Endodermal cell (in vitro differentiated cells): ENCODE measurements around the gene TDP1. TPM values are rescaled to one million over a fixed set of nuclear protein-coding genes. Genes with fewer than 3 reads are reported as not detected.

ENCODE experiments used
- DNase-seq: peaks from one replicate; pipeline ENCODE4 v3.0.0-alpha.2; 2017
- H3K27ac ChIP-seq: 2 replicates; pipeline ENCODE4 v1.5.1; 2013; ENCODE audit warnings: mild to moderate bottlenecking, low read depth, low read length, moderate library complexity
- H3K27me3 ChIP-seq: 2 replicates; pipeline ENCODE4 v1.6.1; 2013; ENCODE audit warnings: mild to moderate bottlenecking, low read length, moderate library complexity; ENCODE audit not compliant: insufficient read depth, control insufficient read depth, poor library complexity, severe bottlenecking
- H3K36me3 ChIP-seq: 2 replicates; pipeline ENCODE4 v1.7.0; 2013; ENCODE audit warnings: mild to moderate bottlenecking, low read length, moderate library complexity; ENCODE audit not compliant: control insufficient read depth, insufficient read depth
- H3K4me1 ChIP-seq: one replicate; pipeline ENCODE4 v1.7.0; 2013; ENCODE audit warnings: low read length; ENCODE audit not compliant: control insufficient read depth, insufficient read depth
- H3K4me3 ChIP-seq: 2 replicates; pipeline ENCODE4 v1.5.1; 2013; ENCODE audit warnings: mild to moderate bottlenecking, low read length, moderate library complexity
- H3K9ac ChIP-seq: 2 replicates; pipeline ENCODE4 v1.6.1; 2013; ENCODE audit warnings: mild to moderate bottlenecking, low read length, moderate library complexity; ENCODE audit not compliant: poor library complexity, severe bottlenecking; ENCODE audit errors: extremely low read depth
- H3K9me3 ChIP-seq: 2 replicates; pipeline ENCODE4 v1.6.1; 2013; ENCODE audit warnings: mild to moderate bottlenecking, low read length, moderate library complexity; ENCODE audit not compliant: control insufficient read depth
- H3K27ac Mint-ChIP-seq: 2 replicates; pipeline ENCODE4 v1.8.0; 2020; ENCODE audit warnings: mixed read lengths
- H3K27me3 Mint-ChIP-seq: 2 replicates; pipeline ENCODE4 v1.8.0; 2021; ENCODE audit warnings: mild to moderate bottlenecking, mixed read lengths; ENCODE audit not compliant: insufficient read depth
- H3K36me3 Mint-ChIP-seq: 2 replicates; pipeline ENCODE4 v1.8.0; 2020; ENCODE audit warnings: low read depth, mixed read lengths
- H3K4me1 Mint-ChIP-seq: 2 replicates; pipeline ENCODE4 v1.8.0; 2020; ENCODE audit warnings: mixed read lengths
- H3K4me3 Mint-ChIP-seq: 2 replicates; pipeline ENCODE4 v1.8.0; 2020; ENCODE audit warnings: mild to moderate bottlenecking, moderate library complexity, mixed read lengths
- H3K9me3 Mint-ChIP-seq: 2 replicates; pipeline ENCODE4 v1.8.0; 2020; ENCODE audit warnings: mild to moderate bottlenecking, mixed read lengths
- WGBS, 2 experiments: methylation state at CpG; one replicate each; pipeline versions ENCODE4 v1.1.5 to v1.1.7; 2013; ENCODE audit warnings: missing lambda C conversion rate in 2 of 2, mixed read lengths in 1 of 2; ENCODE audit not compliant: insufficient coverage in 1 of 2, insufficient read length in 1 of 2; 5-methylcytosine and 5-hydroxymethylcytosine counted together
- total RNA-seq, 2 donors: library from RNA; stranded (reverse); fragmentation: NEBNext Ultra II Directional in 1 of 2; extraction: Animal tissue kit (Norgen Biotek cat#: 25700) in 1 of 2; gene quantifications; 2 replicates in 1 of 2; 3 replicates in 1 of 2; pipeline ENCODE4 v1.2.1, GENCODE V29; 2021
- TF ChIP-seq, protein P1 (sequence below): fragments of 200-600 bp; sonication (generic); conservative IDR thresholded peaks from 2 replicates; pipeline ENCODE4 v1.5.0; 2021; ENCODE audit warnings: antibody characterized with exemption, mild to moderate bottlenecking

The TDP1 gene
- total RNA-seq, 2 donors from 2014 or later, result 51.4 to 69.2 TPM

DNA sequence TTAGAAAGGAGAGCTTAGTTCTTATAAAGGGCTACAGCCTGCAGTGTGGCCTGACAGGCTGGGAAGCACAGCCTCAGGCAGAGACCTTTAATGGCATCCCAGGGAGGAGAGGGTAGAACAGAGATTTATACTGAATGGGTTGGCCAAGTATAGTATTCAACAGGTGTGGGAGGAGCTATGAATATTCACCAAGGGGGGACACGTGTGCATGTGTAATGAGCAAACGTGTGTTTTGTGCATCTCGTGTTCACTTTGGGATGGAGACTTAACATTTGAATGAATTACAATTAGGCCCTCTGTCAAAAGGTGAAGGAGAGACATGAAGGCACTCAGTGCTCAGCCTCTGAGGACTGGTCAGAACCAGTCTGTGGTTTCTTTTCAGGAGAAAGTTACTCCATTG is 5.2 kb downstream of the TDP1 start:
- TF ChIP-seq, protein P1, sequence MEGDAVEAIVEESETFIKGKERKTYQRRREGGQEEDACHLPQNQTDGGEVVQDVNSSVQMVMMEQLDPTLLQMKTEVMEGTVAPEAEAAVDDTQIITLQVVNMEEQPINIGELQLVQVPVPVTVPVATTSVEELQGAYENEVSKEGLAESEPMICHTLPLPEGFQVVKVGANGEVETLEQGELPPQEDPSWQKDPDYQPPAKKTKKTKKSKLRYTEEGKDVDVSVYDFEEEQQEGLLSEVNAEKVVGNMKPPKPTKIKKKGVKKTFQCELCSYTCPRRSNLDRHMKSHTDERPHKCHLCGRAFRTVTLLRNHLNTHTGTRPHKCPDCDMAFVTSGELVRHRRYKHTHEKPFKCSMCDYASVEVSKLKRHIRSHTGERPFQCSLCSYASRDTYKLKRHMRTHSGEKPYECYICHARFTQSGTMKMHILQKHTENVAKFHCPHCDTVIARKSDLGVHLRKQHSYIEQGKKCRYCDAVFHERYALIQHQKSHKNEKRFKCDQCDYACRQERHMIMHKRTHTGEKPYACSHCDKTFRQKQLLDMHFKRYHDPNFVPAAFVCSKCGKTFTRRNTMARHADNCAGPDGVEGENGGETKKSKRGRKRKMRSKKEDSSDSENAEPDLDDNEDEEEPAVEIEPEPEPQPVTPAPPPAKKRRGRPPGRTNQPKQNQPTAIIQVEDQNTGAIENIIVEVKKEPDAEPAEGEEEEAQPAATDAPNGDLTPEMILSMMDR, result no peak
- WGBS, 2 experiments, result 79 to 82% methylated on average over 2 to 3 of the region's 3 CpGs
- H3K9ac ChIP-seq, result no peak overlapping the region
- H3K27me3 ChIP-seq, result no peaks in the 10 kb centered on the region
- H3K4me3 ChIP-seq, result no peak overlapping the region
- no peaks in the 10 kb centered on the region for H3K27me3 Mint-ChIP-seq
- peaks cover 15% of the 10 kb centered on the region for H3K9me3 ChIP-seq
- no peak overlapping the region for H3K4me3 Mint-ChIP-seq
- no peaks in the 10 kb centered on the region for H3K9me3 Mint-ChIP-seq
- peaks cover 35% of the 10 kb centered on the region for H3K4me1 Mint-ChIP-seq
- H3K36me3 ChIP-seq, result peaks cover 61% of the 10 kb centered on the region
- H3K27ac ChIP-seq, result no peak overlapping the region
- no peak overlapping the region for H3K27ac Mint-ChIP-seq
- H3K36me3 Mint-ChIP-seq, result peaks cover 46% of the 10 kb centered on the region
- peak; percentile 46 for DNase-seq
- peaks cover 8% of the 10 kb centered on the region for H3K4me1 ChIP-seq

DNA sequence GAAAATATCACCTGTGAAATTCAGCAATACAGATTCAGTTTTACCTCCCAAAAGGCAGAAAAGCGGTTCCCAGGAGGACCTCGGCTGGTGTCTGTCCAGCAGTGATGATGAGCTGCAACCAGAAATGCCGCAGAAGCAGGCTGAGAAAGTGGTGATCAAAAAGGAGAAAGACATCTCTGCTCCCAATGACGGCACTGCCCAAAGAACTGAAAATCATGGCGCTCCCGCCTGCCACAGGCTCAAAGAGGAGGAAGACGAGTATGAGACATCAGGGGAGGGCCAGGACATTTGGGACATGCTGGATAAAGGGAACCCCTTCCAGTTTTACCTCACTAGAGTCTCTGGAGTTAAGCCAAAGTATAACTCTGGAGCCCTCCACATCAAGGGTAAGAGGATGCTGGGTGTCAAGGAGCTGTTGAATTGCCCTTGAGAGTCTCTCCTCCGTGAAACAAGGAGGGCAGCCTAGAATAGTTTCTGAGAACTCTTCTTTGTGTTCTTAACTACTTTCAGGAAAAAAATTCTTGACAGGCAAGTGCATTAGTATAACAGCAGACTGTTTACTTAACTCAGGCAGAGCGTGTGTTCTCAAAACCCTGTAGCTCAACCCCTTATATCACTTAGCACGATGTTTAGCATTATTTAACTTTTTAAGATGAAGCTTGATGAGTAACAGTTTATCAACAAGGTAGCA is 7.7 kb downstream of the TDP1 start:
- no peak for DNase-seq
- no peak overlapping the region for H3K4me3 ChIP-seq
- Mint-ChIP-seq H3K27me3 (no peaks in the 10 kb centered on the region), H3K9me3 (no peaks in the 10 kb centered on the region), H3K4me3 (no peak overlapping the region), H3K27ac (no peak overlapping the region), H3K36me3 (peaks cover 51% of the 10 kb centered on the region), H3K4me1 (peaks cover 19% of the 10 kb centered on the region)
- 93 to 100% methylated on average over 7 to 10 of the region's 10 CpGs for WGBS, 2 experiments
- no peaks in the 10 kb centered on the region for H3K27me3 ChIP-seq
- H3K4me1 ChIP-seq, result peaks cover 8% of the 10 kb centered on the region
- peaks cover 2% of the 10 kb centered on the region for H3K9me3 ChIP-seq
- H3K27ac ChIP-seq, result no peak overlapping the region
- TF ChIP-seq, protein P1, result no peak
- H3K36me3 ChIP-seq, result peaks cover 73% of the 10 kb centered on the region
- H3K9ac ChIP-seq, result no peak overlapping the region

DNA sequence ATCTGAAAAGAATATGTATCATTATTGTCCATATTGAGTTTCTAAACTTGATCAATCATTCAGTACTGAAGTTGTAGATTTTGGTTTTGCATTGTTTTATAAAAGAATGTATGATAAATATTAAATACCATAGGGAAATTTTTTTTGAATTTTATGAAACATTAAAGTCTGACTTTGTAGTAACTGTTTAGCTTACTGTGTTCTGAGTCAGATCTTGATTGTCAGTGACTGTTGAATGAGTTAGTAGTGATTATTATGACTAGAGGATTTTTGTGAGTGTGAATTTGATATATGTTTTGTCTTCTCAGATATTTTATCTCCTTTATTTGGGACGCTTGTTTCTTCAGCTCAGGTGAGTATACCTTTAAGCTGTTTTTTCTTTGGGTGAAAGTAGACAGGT is 10.1 kb downstream of the TDP1 start:
- WGBS, 2 experiments, result 100% methylated on average over 1 of the region's 1 CpG; no CpG with 5 or more reads in 1 of the 2 experiments
- Mint-ChIP-seq H3K4me1 (peaks cover 8% of the 10 kb centered on the region), H3K4me3 (no peak overlapping the region), H3K9me3 (no peaks in the 10 kb centered on the region), H3K36me3 (peaks cover 62% of the 10 kb centered on the region), H3K27me3 (no peaks in the 10 kb centered on the region), H3K27ac (peak overlapping the region; percentile 8)
- TF ChIP-seq, protein P1, result no peak
- H3K9me3 ChIP-seq, result no peaks in the 10 kb centered on the region
- no peak overlapping the region for H3K9ac ChIP-seq
- no peak overlapping the region for H3K27ac ChIP-seq
- no peak overlapping the region for H3K4me3 ChIP-seq
- H3K27me3 ChIP-seq, result no peaks in the 10 kb centered on the region
- peaks cover 76% of the 10 kb centered on the region for H3K36me3 ChIP-seq
- no peak for DNase-seq
- H3K4me1 ChIP-seq, result peaks cover 4% of the 10 kb centered on the region
